Left kidney (tissue), 2 donors: ENCODE measurements around the gene BIK. TPM values are rescaled to one million over a fixed set of nuclear protein-coding genes. Genes with fewer than 3 reads are reported as not detected.

ENCODE experiments used
- DNase-seq: peaks from one replicate; pipeline ENCODE4 v3.0.0-alpha.2; 2013
- polyA plus RNA-seq: library from polyadenylated mRNA; unstranded; fragments of 120-200 nt; gene quantifications from one replicate; pipeline ENCODE4 v1.2.1, GENCODE V29; 2013; ENCODE audit not compliant: insufficient read length

BIK gene
- polyA plus RNA-seq, 1 donor, result 0.78 TPM

GRCh38 chr22:43160497-43161126, 50.1 kb downstream of the BIK start:
- DNase-seq, result no peak

- no peak for DNase-seq
Observed at GRCh38 chr22:43162412-43163150, 52.0 kb downstream of the BIK start.

- DNase-seq, result no peak
Observed at GRCh38 chr22:43163241-43163795, 52.8 kb downstream of the BIK start.

- no peak for DNase-seq
Observed at GRCh38 chr22:43164636-43165035, 54.1 kb downstream of the BIK start.

GRCh38 chr22:43166132-43166930, 55.8 kb downstream of the BIK start:
- DNase-seq, result no peak

GRCh38 chr22:43167001-43167589, 56.5 kb downstream of the BIK start:
- DNase-seq, result no peak

GRCh38 chr22:43168471-43169309, 58.1 kb downstream of the BIK start:
- no peak for DNase-seq

- DNase-seq, result no peak
Observed at GRCh38 chr22:43169310-43170130, 59.0 kb downstream of the BIK start.

GRCh38 chr22:43170131-43170480, 59.6 kb downstream of the BIK start:
- no peak for DNase-seq

- no peak for DNase-seq
Observed at GRCh38 chr22:43171019-43171491, 60.5 kb downstream of the BIK start.

GRCh38 chr22:43171607-43172006, 61.1 kb downstream of the BIK start:
- DNase-seq, result no peak

GRCh38 chr22:43172191-43172590, 61.6 kb downstream of the BIK start:
- no peak for DNase-seq

GRCh38 chr22:43173566-43173965, 63.0 kb downstream of the BIK start:
- no peak for DNase-seq

- no peak for DNase-seq
Observed at GRCh38 chr22:43173976-43174720, 63.6 kb downstream of the BIK start.

- no peak for DNase-seq
Observed at GRCh38 chr22:43174941-43175531, 64.5 kb downstream of the BIK start.

- DNase-seq, result no peak
Observed at GRCh38 chr22:43176090-43176489, 65.5 kb downstream of the BIK start.

GRCh38 chr22:43177479-43177878, 66.9 kb downstream of the BIK start:
- DNase-seq, result no peak
